Activated CD4-positive, alpha-beta T cell treated with anti-CD3 and anti-CD28 coated beads, Interleukin-10, Interleukin-2, amounts not matched to agents 100 ng/mL and 50 ng/mL, durations not matched to agents 16 hours and 8 hours (primary cell): ENCODE data around the gene SIRT1.
"Not testable (repeated sequence)": the region's sequence is repeated elsewhere in the genome, so short reads cannot be mapped to it uniquely, and the experiment has no call there.

Source experiments
- DNase-seq: peaks from one replicate; pipeline ENCODE4 v3.0.0-alpha.2; 2020

Gene SIRT1

GRCh38 chr10:67884313-67884841 is at the start of gene SIRT1:
Gene SIRT1, plus strand, starts transcription at chr10:67884656. Its CDS starts 66 bp downstream, at chr10:67884722.
- peak; percentile 97 for DNase-seq

GRCh38 chr10:67835541-67836394 is 48.7 kb upstream of the SIRT1 start:
- not testable (repeated sequence) for DNase-seq

GRCh38 chr10:67836488-67836887 is 48.0 kb upstream of the SIRT1 start:
- DNase-seq = no peak

DNA sequence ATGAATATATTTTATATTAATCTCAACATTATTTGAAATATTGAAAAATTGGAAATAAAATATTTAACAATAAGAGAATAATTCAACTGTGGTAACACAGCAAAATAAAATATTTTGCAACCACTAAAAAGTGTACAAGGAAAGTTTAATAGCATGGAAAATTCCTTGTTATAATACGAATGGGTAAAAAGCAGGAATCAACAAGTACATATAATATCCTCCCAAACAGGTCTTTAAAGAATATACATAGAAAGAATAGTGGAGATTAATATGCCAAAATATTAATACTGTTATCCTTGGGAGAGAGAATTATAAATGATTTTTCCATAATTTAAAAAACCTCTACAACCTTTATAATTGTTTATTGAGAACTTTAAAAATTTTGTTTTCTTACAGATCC is 47.5 kb upstream of the SIRT1 start:
- DNase-seq = no peak

DNA sequence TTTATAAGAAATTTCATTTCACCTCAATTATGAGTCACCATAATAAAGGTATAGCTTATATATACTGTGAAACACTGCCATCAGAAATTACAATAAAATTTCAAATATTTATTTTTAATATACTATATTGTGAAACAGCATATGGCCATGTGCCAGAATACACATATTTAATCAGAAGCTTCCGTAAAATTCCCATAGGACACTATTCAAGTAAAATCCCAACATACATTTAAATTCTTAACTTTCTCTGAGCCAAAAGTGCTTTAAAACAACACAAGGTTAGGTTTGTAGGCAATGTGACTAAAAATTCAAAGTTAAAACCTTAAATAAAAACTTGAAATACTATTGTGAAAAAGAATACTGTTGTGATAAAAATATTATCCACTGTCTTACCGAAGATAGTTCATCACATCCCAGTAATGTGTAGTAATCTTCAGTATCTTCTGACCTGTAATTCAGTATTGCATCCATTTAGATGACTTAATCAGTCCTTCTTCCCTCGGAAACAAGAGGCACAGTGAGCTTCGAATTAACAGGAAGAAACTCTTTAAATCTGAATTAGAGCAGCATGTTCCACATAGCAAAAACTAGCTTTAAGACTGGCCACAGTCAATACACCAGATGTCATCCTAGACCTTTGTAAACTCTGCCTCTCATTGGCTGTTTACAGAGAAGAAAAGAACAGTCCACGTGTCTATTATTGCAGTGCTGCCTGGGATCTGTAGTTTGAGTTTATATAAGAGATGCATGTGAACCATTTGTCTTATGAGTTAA is 46.7 kb upstream of the SIRT1 start, which contains the start of gene DNAJC12:
TSS of gene DNAJC12 (minus strand) at position 648 of the 774 bp plus-strand sequence. CDS start at position 471, 177 bp downstream.
- peak; percentile 58 for DNase-seq

GRCh38 chr10:67839511-67839910 is 44.9 kb upstream of the SIRT1 start:
- not testable (repeated sequence) for DNase-seq

GRCh38 chr10:67839951-67840350 is 44.5 kb upstream of the SIRT1 start:
- no peak for DNase-seq

DNA sequence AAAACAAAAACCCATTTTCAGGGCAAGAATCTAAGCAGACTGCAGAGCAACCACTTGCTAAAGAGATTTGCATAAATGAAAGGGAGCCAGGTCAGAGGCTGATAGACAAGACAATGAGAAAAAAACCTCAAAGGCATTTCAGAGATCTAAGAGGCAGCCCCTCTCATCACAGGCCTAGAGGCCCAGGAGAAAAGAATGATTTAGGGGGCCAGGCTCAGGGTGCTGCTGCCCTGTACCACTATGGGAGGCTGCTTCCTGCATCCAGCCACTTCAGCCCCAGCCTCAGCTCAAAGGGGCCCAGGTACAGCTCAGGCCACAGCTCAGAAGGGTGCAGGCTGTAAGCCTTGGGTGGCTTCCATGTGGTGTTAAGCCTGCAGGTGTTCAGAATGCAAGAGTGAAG is 42.7 kb upstream of the SIRT1 start:
- no peak for DNase-seq

- DNase-seq = no peak
These were observed 41.2 kb upstream of the SIRT1 start for GRCh38 chr10:67843284-67843683.

- DNase-seq = peak; percentile 98
These were observed 35.0 kb upstream of the SIRT1 start for GRCh38 chr10:67849331-67850011.

DNA sequence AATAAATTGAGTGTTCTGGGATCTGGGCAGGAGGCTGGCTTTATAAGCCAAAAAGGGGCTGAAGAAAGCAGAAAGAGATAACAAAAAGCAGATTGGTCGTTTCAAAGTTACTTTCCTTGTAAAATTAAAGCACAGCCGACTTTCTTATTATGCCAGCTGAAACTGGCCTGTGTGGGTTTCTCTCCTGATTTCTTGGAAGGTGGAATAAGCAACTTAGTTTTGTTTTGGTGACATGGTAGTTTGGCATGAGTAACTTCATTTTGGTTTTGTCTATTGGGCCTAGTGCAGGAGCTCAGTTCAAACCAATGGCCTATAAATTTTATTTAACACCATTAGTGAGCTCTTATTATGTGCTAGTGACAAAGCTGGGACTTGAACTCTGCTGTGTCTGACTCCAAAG is 33.3 kb upstream of the SIRT1 start:
- DNase-seq = no peak

DNA sequence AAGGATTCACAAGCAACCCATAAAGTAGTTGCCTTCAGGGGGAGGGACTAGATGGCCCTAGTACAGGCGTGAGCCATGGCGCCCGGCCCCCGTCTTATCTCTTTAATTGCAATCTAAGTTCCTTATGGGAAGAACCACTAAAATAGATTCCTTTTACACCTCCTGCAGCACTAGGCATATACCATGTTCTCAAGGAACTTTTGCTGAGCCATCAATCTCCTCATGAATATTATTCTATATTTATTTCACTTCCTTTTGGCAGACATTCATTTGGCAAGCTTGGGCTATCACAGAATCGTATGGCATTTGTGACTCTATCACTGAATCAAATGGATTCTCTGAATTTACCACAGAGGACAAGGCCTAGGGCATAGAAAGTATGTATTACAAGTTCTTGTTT is 31.7 kb upstream of the SIRT1 start:
- no peak for DNase-seq

GRCh38 chr10:67853512-67853911 is 30.9 kb upstream of the SIRT1 start:
- no peak for DNase-seq

- no peak for DNase-seq
These were observed 25.5 kb upstream of the SIRT1 start for GRCh38 chr10:67858971-67859370.

DNA sequence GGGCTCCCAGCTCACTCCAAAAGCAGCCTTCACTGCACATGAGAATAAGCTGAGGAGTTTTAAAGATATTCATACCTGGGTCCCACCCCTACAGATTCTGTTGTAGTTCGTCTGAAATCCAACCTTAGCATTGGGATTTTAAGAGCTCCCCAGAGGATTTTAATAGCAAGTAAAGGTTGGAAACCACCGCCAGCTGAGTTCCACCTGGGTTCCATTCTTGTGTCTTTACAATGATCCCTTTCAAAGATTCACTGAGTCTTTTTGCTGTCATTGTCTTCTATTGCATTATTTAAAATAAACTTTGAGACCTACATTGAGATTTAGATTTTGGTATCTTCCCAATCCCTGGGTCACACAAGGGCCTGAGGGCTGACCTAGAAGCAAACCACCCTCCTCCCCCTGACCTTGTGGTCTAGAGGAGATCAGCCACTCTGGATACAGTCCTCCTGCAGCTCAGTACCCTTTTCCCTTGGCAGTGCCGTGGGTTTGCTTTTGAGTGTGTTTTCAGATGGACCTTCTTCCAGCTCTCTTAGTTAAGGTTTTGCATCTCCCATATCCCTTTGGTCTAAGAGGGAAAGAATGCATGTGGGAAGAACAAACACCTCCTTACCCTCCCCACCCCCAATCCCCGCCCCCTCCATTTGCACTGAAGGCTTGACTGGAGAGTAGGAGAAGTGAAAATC is 22.6 kb upstream of the SIRT1 start:
- DNase-seq = no peak

GRCh38 chr10:67863094-67863493 is 21.4 kb upstream of the SIRT1 start:
- DNase-seq = no peak

DNA sequence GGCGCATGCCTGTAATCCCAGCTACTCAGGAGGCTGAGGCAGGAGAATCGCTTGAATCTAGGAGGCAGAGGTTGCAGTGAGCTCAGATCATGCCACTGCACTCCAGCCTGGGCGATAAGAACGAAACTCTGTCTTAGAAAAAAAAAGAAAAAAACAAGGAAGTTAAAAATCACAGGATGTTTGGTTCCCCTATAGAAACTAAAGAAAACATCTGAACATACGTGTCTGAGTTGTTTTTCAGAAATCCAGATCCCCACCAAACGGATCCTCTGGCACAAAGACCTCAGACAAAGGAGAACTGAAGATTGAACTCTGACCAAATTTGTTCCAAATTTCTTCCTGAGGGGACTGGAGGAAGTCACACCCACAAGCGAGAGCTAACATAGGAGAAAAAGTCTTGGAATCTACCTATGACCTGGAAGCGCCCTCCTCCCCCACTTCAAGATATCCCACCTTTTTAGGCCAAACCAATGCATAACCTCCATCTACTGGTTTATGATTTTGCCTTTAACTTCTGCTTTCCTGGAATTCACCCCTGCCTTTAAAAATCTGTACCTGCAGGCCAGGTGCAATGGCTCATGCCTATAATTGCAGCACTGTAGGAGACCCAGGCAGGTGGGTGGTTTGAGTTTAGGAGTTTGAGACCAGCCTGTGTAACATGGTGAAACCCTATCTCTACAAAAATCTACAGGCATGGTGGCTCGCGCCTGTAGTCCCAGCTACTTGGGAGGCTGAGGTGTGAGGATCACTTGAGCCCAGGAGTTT is 19.7 kb upstream of the SIRT1 start:
- DNase-seq = no peak

DNA sequence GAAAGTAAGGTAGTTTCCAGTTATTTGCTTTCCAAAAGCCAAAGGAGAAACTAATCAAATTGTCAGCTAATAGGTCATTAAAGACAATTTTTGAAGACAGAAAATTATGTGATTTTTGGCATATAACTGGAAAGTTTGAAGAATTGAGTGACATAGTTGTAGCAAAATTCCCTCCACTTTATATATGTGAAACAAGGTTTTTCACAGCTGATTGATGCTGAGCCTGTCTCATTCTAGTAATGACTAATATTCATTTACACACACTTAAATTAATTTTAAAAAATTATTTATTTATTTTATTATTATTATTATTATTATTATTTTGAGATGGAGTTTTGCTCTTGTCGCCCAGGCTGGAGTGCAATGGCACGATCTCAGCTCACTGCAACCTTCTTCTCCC is 16.3 kb upstream of the SIRT1 start:
- DNase-seq = no peak

DNA sequence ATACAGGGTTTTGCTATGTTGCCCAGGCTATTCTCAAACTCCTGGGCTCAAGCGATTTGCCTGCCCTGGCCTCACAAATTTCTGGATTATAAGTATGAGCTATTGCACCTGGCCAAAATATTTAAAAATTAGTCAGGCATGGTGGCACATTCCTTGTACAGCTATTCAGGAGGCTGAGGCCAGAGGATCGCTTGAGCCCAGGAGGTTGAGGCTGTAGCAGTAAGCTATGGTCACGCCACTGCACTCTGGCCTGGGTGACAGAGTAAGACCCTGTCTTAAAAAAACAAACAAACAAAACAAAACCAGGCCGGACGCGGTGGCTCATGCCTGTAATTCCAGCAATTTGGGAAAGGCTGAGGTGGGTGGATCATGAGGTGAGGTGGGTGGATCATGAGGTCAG is 14.5 kb upstream of the SIRT1 start:
- no peak for DNase-seq

- DNase-seq = no peak
These were observed 8.9 kb upstream of the SIRT1 start for GRCh38 chr10:67875340-67876238.

DNA sequence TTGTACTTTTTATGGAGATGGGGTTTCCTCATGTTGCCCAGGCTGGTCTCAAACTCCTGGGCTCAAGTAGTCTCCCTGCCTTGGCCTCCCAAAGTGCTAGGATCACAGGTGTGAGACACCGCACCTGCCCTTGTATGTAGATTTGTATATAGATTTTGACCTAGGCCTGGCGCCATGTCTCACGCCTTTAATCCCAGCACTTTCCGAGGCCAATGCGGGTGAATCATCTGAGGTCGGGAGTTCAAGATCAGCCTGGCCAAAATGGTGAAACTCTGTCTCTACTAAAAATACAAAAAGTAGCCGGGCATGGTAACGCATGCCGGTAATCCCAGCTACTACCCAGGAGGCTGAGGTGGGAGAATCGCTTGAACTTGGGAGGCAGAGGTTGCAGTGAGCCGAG is 7.0 kb upstream of the SIRT1 start:
- DNase-seq = not testable (repeated sequence)
